ENCODE data around the gene ATXN7L1. TPM values are rescaled to one million over a fixed set of nuclear protein-coding genes. Genes with fewer than 3 reads are reported as not detected.

Gene ATXN7L1
- total RNA-seq, 2 experiments from 2014 or later, result 3.7 to 4.4 TPM

DNA sequence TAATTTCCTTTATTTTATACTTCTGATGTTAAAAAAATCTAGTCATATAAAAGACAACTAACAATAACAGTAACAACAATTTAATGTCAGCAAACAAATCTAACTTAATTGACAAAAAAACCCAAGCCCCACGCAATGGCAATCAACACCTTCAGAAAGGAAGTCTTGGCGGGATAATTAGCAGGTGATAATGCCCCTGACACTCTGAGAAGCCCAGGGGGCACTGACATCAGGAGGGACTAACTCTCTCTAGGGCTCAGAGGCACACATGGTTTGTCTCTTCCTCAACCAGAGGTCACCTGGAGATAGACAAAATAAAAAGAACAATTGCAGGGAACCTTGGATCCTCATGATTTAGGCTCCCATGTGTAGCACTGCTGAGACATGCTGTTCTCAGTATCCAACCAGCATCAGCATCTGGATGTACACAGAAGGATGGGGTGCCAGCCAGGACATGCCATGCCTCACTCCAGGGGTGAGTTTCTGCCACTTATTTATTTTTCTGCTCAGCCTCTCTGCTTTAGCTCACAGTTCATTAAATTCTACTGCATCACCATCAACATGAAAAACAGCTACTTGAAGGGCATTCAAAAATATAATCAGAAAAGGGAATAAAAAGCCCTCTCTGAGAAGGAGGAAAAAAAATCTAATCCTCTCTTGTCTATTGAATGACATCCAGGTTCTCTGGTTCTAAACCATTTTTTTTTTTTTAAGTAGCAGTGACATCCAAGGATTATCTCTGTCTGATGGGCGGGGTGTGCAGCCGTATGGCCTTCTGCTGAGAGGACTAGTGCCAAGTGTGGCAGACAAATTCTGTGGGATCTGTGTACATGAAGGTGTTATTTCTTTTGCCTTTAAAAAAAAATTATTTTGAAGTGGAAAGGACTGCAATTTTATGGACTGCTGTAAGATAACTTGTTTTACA lies 96.3 kb downstream of the ATXN7L1 start:
- Mint-ChIP-seq H3K9me3 (no peaks in the 10 kb centered on the region), H3K27me3 (no peaks in the 10 kb centered on the region), H3K4me3 (no peak overlapping the region), H3K4me1 (peaks cover 16% of the 10 kb centered on the region), H3K27ac (no peak overlapping the region), H3K36me3 (peaks cover 6% of the 10 kb centered on the region)
- DNase-seq, result no peak

DNA sequence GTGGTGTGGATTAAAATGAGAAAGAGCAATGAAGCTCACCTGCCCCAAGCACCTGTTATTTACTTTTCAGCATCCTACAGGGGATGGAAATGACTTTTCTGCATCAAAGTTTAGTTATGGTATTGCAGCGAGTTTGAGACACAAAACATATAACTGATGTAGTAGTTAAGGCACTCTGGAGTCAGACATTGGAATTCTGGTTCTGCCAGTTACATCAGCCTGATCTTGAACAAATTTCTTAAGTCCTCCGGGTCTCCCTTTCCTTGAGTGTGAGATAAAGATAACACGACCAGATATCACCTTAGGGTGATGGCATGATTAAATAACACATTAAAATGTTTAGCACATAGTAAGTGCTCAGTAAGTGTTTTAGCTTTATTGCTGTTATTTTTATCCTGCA lies 97.4 kb downstream of the ATXN7L1 start:
- Mint-ChIP-seq H3K4me1 (peaks cover 14% of the 10 kb centered on the region), H3K36me3 (peaks cover 4% of the 10 kb centered on the region), H3K27ac (no peak overlapping the region), H3K9me3 (no peaks in the 10 kb centered on the region), H3K27me3 (no peaks in the 10 kb centered on the region), H3K4me3 (no peak overlapping the region)
- DNase-seq, result no peak

DNA sequence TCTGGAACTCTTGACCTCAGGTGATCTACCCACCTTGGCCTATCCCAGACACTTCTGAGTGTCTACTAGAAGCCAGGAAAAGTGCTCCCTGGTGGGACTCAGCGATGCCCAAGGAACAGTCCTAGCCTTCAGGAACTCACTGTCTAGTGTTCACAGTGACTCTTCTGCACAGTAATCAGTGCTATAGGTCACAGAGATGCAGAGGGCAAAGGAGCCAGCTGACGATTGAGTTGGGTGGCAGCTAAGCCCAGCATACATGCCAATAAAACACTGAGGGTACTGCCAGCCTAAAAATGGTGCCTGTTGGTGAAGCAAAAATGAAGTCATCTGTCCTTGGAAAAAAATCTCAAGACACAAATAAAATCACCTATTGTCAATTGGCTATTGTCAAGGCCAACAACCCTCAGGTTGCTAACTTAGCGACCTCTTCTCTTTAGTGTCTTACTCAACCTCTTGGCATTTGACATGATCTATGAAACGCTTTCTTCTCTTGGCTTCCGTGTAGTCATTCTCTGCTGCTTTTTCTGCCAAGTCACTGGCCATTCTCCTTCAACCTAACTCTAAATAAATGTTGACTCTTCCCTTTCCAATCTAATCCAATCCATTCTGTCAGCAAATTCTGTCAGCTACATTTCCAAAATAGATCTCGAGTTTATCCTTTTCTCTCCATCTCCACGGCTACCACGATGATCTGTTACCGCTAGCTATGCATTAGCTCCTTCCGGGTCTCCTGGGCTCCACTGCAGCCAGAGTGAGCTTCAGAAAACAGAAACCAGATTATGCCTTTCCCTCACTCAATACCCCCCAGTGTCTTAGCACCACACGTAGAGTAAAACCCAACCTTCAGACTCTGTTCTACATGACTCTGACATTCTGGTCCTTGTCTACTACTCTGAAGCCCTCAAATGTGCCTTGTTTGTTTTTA lies 99.2 kb downstream of the ATXN7L1 start:
- Mint-ChIP-seq H3K4me3 (no peak overlapping the region), H3K27me3 (no peaks in the 10 kb centered on the region), H3K27ac (no peak overlapping the region), H3K9me3 (no peaks in the 10 kb centered on the region), H3K4me1 (peaks cover 3% of the 10 kb centered on the region), H3K36me3 (peaks cover 4% of the 10 kb centered on the region)
- DNase-seq, result no peak

DNA sequence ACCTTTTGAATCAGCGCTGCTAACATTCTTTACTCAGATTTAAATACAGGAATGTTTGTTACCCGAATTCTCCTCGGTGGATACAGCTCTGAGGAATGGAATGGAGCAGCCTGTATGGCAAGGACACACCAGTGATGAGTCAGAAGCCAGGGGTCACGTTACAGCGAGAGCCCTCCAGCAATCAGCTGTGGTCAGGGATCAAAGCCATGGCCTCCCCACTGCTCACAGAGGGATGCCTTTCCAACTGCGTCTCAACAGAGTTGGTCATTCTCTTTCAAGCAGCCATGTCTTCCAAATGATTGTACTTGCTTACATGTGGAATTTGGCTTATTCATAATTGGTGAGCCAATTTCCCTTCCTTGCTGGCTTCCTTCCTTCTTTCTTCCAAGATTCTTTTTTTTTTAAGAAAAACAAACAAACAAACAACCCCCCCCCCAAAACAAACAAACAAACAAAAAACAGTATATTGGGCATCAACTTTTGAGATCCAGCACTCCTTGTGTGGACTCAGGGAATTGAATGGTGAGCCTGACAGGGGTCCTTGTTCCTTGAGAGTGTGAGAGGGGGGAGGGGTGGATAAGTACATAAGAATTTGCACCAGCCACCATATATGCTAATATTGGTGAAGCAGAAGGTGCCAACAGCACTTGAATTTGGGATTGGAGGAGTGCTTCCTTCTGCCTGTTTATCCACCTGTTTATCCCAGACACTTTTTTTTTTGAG lies 100.2 kb downstream of the ATXN7L1 start:
- no peak overlapping the region for H3K4me3 Mint-ChIP-seq
- peaks cover 2% of the 10 kb centered on the region for H3K9me3 Mint-ChIP-seq
- no peak for DNase-seq
- H3K27ac Mint-ChIP-seq, result no peak overlapping the region
- peaks cover 8% of the 10 kb centered on the region for H3K36me3 Mint-ChIP-seq
- H3K27me3 Mint-ChIP-seq, result no peaks in the 10 kb centered on the region
- H3K4me1 Mint-ChIP-seq, result no peaks in the 10 kb centered on the region

DNA sequence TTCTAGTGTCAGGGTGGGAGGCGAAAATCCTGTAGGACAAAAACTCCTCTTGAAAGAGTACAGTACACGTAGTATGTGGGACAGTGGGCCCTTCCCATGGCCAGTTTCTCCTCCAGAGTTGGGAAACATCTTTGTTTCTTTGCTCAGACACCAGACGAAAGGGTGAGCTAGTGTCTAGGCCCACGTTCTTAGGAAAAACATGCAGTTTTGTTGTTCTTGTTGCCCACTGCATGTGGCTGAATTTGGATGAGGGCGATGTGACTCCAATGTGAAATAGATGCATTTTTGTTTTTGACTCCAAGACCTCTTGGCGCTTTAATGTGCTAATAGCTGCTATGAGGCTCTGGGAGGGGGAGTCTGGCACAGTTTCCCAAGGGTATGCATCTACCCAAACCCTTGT lies 100.8 kb downstream of the ATXN7L1 start:
- Mint-ChIP-seq H3K27me3 (no peaks in the 10 kb centered on the region), H3K27ac (no peak overlapping the region), H3K9me3 (peaks cover 2% of the 10 kb centered on the region), H3K36me3 (peaks cover 8% of the 10 kb centered on the region), H3K4me3 (no peak overlapping the region), H3K4me1 (no peaks in the 10 kb centered on the region)
- DNase-seq, result no peak

DNA sequence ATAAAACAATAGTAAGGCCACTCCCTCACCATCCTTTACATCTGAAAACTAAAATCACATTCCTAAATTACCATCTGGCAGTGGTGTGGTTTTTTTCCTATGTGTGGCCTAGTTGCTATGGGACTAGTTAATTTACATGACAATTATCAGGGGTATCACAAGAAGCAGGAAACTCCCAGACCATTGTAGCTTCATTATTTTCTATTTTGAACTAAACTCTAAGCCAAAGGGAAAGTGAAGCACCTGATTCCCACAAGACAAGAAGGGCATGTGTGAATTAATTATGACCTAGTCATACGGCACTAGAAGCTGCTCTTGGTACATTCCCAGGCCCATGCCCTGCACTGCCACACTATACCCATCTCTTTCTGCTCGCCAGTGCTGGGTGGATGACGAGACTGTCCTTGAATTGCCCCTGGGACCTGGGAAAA lies 103.4 kb downstream of the ATXN7L1 start:
- DNase-seq, result no peak
- Mint-ChIP-seq H3K27me3 (no peaks in the 10 kb centered on the region), H3K4me3 (no peak overlapping the region), H3K36me3 (peaks cover 8% of the 10 kb centered on the region), H3K9me3 (peaks cover 2% of the 10 kb centered on the region), H3K27ac (no peak overlapping the region), H3K4me1 (peaks cover 9% of the 10 kb centered on the region)

DNA sequence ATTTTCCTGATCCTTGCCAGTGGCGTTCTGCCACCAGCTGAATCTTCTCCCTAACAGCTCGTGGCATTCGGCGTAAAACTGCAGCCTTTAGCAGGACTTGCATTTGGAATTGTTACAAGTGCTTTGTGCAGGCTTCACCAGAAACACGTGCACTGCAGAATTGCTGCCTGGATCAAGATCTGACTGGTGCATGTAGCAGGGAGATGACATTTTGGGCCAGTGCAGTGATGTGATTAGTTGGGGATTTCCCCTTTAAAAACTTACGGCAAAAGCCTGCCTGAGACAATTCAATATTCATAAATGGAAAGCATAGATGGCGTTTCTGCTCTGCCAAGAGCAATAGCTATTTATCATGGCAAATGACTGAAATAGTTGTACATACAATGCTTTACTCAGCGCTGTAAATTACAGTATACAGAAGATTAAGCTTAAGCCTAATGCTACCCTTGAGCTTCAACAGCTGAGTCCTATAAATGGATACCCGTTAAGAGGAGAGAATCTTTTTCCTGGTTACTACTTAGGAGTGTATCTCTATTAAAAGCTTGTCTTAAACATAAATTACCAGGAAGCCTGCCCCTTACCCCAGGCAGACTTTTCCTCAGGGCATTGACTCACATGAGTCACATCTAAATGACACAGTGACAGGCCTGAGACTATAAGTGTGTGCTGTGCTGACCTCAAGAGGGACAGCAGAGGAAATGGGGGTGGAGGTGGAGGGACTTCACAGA lies 106.3 kb downstream of the ATXN7L1 start:
- no peak overlapping the region for H3K27ac Mint-ChIP-seq
- no peak overlapping the region for H3K4me3 Mint-ChIP-seq
- H3K27me3 Mint-ChIP-seq, result no peaks in the 10 kb centered on the region
- no peak for DNase-seq
- peaks cover 2% of the 10 kb centered on the region for H3K9me3 Mint-ChIP-seq
- peaks cover 11% of the 10 kb centered on the region for H3K4me1 Mint-ChIP-seq
- H3K36me3 Mint-ChIP-seq, result peaks cover 3% of the 10 kb centered on the region

DNA sequence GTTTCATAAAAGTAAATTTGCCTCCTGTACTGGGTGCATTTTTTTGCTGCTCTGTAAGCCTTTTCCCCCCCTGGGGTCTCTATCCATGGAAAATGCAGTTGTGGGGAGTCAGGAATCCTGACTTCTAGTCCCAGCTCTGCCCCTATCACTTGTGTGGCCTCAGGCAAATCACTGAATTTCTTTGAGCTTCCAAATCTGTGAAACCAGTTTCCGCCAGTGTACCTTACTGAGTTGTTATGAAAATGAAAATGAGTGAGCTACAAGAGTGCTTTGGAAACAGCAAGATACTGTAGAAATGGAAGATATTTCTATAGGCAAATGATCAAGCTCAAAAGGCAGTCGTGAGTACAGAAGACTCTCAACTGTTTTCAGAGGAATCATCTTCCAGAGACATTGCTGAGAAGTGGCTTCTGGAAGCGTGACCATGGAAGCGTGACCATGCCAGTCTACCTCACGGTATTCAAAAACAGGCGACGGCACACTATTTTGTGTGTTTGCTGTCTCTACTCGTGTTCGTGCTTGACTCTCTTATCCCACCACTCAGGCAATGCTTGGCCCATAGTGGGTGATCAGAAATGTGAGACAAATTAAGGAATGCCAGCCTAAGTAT lies 107.4 kb downstream of the ATXN7L1 start:
- H3K9me3 Mint-ChIP-seq, result peaks cover 2% of the 10 kb centered on the region

DNA sequence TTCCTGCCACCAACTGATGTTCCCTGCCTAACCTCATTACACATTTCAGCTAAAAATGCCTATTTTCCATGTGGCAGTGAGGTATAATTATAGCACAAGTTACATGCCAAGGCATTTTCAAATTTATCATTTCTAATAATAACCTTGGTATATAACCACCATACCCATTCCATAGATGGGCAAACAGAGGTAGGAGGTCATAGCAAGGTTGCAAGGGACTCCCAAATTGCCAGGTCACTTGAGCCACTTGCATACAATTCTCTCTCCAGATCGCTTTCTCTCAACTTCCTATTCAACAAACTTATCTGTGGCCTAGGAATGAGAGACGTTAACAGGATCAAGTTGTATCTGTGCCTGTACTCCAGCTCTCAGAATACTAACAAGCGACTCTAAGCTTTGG lies 108.3 kb downstream of the ATXN7L1 start:
- Mint-ChIP-seq H3K36me3 (peaks cover 3% of the 10 kb centered on the region), H3K27me3 (no peaks in the 10 kb centered on the region), H3K4me1 (peaks cover 11% of the 10 kb centered on the region), H3K4me3 (no peak overlapping the region), H3K27ac (no peak overlapping the region), H3K9me3 (peaks cover 2% of the 10 kb centered on the region)
- DNase-seq, result no peak

More for the DNA sequence above, 107.4 kb downstream of the ATXN7L1 start:
- DNase-seq, result no peak
- H3K4me1 Mint-ChIP-seq, result peaks cover 11% of the 10 kb centered on the region
- H3K27ac Mint-ChIP-seq, result no peak overlapping the region
- no peak overlapping the region for H3K4me3 Mint-ChIP-seq
- H3K27me3 Mint-ChIP-seq, result no peaks in the 10 kb centered on the region
- peaks cover 3% of the 10 kb centered on the region for H3K36me3 Mint-ChIP-seq

DNA sequence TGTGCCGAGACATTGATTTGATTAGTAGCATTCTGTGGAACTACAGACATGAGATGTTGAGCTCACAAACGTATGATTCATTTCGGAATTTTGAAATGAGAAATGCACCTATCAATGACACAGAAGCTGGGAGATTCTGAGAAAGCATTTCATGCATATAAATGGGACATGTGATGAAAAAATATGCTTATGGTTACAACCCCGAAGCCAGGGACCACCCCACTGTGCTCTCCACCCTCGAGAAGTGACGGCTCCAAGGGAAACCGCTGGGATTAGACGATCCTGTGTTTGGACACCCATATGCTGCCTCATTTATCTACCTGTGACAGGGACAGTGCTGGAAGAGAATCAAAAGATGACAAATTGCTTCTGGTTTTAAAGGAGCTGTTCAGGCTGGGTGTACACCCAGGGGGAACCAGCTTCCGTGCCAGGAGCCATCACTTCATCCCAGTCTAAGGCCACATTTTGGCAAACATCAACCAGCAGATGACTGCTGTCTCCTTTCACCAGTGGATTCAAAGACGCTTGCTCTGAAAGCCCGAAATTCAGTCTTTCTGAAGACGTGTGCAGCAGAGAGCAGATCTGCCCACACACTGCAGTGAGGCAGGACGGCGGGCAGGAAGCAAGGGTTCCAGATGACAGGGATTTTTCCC lies 109.9 kb downstream of the ATXN7L1 start:
- no peak overlapping the region for H3K27ac Mint-ChIP-seq
- no peak for DNase-seq
- peaks cover 1% of the 10 kb centered on the region for H3K36me3 Mint-ChIP-seq
- no peak overlapping the region for H3K4me3 Mint-ChIP-seq
- peaks cover 14% of the 10 kb centered on the region for H3K4me1 Mint-ChIP-seq
- H3K27me3 Mint-ChIP-seq, result no peaks in the 10 kb centered on the region
- H3K9me3 Mint-ChIP-seq, result no peaks in the 10 kb centered on the region

DNA sequence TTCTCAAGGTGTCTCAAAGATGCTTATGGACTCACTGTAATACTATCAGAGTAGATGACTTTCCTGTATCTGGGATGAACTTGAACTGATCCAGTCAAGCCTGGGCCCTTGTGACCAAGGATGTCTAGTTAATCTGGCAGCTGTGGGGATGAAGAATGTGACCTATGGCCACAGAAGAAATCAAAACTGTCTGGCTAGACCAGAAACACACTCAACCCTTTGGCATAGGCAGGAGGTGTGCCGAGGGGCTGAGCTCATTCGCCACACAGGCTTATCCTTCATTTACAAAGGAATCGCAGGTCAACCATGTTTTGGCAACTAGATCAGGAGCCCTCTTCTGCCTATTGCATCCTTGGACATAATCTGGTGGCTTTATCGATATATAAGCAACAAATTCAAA lies 110.6 kb downstream of the ATXN7L1 start:
- Mint-ChIP-seq H3K9me3 (no peaks in the 10 kb centered on the region), H3K4me3 (no peak overlapping the region), H3K4me1 (peaks cover 21% of the 10 kb centered on the region), H3K27ac (no peak overlapping the region), H3K36me3 (no peaks in the 10 kb centered on the region), H3K27me3 (no peaks in the 10 kb centered on the region)
- no peak for DNase-seq

DNA sequence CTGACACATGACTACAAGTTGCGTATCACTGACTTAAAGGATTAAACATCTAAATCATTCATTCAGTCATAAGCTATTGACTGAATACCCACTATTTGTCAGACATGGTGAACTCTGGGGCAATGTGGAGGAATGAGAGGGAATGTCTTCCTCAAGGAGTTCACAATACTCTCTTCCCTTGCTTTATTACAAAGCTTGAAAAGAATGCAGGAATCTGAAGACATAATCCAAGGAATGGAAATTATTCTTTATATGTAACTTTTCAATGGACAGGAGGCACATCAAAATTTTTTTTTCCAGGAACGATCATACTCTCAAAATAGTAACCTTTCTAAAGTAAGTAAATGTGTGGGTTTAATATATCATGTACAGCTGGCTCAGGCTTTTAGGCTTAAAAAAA lies 111.9 kb downstream of the ATXN7L1 start:
- H3K27ac Mint-ChIP-seq, result no peak overlapping the region
- no peak overlapping the region for H3K4me3 Mint-ChIP-seq
- no peaks in the 10 kb centered on the region for H3K9me3 Mint-ChIP-seq
- H3K27me3 Mint-ChIP-seq, result no peaks in the 10 kb centered on the region
- DNase-seq, result no peak
- peaks cover 21% of the 10 kb centered on the region for H3K4me1 Mint-ChIP-seq
- no peaks in the 10 kb centered on the region for H3K36me3 Mint-ChIP-seq

DNA sequence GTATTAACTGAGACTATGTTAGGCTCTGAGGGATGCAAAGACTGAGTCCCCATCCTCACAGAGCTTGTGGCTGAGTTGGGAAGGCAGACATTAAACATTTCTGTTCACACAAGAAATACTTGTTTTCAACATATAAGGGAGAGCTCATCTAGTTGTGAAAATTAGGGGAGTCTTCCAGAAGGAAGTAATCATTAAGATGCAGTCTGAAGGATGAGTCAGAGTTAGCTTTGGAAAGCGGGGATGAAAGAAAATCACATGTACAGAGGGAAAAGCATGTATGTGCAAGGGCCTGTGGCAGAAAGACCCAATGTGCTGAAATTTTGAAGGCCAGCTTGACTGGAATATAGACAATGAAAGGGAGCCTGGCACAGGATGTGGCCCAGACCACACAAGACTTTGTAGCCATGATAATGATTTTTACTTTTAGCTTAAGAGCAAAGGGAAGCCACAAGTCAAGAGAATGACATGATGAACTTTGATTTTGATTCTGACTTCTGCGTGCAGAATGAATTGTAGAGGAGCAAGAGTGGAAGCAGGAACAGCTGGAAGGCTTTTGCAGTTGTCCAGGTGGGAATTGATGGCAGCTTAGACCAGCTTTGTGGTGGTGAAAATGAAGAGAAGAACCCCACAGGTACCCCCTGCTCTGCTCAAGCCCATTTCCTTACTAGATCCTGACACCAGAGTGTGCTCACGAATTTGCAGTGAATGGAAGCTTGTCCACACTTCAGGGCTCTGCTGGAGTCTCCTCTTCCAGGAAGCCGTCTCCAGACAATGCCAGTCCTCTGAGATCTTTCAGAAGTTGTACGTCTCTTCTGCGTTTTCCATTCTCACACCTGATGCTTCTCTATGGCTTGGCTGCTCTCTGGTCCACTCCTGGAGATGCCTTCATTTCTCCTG lies 115.6 kb downstream of the ATXN7L1 start:
- peaks cover 22% of the 10 kb centered on the region for H3K4me1 Mint-ChIP-seq
- no peak overlapping the region for H3K27ac Mint-ChIP-seq
- H3K9me3 Mint-ChIP-seq, result no peaks in the 10 kb centered on the region
- H3K4me3 Mint-ChIP-seq, result no peak overlapping the region
- H3K36me3 Mint-ChIP-seq, result no peaks in the 10 kb centered on the region
- no peak for DNase-seq
- no peaks in the 10 kb centered on the region for H3K27me3 Mint-ChIP-seq
